ENCODE measurements around the gene CACNA1G. TPM values are rescaled to one million over a fixed set of nuclear protein-coding genes. Genes with fewer than 3 reads are reported as not detected.

CACNA1G gene
- total RNA-seq, 3 donors from 2014 or later: 0.07 to 0.32 (median 0.12) TPM

GRCh38 chr17:50570032-50570431 lies 9.5 kb downstream of the CACNA1G start:
- intact Hi-C loops (cut with DNase I, micrococcal nuclease): no loop called here
- H3K36me3 ChIP-seq (ENCODE audit: low read depth): no peaks in the 10 kb centered on the region
- no peak overlapping the region for H3K4me3 ChIP-seq
- ATAC-seq (no peak), DNase-seq (no peak)
- no peaks in the 10 kb centered on the region for H3K4me1 ChIP-seq (ENCODE audit: low read depth)
- TF ChIP-seq, protein P1, sequence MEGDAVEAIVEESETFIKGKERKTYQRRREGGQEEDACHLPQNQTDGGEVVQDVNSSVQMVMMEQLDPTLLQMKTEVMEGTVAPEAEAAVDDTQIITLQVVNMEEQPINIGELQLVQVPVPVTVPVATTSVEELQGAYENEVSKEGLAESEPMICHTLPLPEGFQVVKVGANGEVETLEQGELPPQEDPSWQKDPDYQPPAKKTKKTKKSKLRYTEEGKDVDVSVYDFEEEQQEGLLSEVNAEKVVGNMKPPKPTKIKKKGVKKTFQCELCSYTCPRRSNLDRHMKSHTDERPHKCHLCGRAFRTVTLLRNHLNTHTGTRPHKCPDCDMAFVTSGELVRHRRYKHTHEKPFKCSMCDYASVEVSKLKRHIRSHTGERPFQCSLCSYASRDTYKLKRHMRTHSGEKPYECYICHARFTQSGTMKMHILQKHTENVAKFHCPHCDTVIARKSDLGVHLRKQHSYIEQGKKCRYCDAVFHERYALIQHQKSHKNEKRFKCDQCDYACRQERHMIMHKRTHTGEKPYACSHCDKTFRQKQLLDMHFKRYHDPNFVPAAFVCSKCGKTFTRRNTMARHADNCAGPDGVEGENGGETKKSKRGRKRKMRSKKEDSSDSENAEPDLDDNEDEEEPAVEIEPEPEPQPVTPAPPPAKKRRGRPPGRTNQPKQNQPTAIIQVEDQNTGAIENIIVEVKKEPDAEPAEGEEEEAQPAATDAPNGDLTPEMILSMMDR (IDR thresholded peaks at IDR 0.05): no peak
- no peaks in the 10 kb centered on the region for H3K9me3 ChIP-seq

DNA sequence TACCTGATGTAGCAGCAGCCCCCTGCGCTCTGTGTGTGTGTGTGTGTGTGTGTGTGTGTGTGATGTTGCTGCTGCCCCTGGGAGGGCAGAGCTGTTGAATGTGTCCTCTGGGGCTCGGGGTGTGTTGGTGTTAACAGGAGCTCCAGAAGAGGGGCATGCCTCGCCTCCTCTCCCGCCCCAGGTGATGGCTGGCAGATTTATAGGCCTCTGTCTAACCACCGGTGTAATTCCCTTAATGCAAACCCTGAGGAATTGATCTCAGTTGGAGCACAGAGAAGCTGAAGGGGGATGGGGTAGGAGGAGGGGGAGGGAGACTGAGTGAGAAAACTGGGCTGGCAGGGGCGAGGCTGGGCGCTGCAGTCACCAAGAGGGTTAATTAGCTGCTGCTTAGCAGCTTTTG lies 10.0 kb downstream of the CACNA1G start:
- ATAC-seq: no peak
- no peaks in the 10 kb centered on the region for H3K36me3 ChIP-seq (ENCODE audit: low read depth)

DNA sequence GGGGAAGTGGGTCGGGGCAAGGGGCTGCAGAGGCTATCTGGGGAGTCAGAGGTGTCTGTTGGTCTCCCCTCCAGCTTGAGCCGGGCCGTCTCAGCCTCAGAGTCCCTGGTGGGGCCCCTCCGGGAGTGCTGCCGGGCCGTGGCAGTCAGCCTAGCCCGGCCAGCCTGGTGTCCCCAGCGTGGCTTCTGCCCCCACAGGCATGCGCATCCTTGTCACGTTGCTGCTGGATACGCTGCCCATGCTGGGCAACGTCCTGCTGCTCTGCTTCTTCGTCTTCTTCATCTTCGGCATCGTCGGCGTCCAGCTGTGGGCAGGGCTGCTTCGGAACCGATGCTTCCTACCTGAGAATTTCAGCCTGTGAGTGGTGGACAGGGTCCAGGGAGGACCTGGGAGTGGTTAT lies 11.2 kb downstream of the CACNA1G start:
- DNase-seq (no peak), ATAC-seq (no peak)
- Histone ChIP-seq H3K4me3 (no peak overlapping the region), H3K36me3 (ENCODE audit: low read depth) (no peaks in the 10 kb centered on the region), H3K4me1 (ENCODE audit: low read depth) (no peaks in the 10 kb centered on the region), H3K9me3 (no peaks in the 10 kb centered on the region)
- intact Hi-C loops (cut with DNase I, micrococcal nuclease): no loop called here
- TF ChIP-seq, protein P1 (IDR thresholded peaks at IDR 0.05): no peak

More for the DNA sequence above, 10.0 kb downstream of the CACNA1G start:
- no peaks in the 10 kb centered on the region for H3K9me3 ChIP-seq
- H3K4me3 ChIP-seq: no peak overlapping the region
- intact Hi-C loops (cut with DNase I, micrococcal nuclease): no loop called here
- H3K4me1 ChIP-seq (ENCODE audit: low read depth): no peaks in the 10 kb centered on the region
- DNase-seq: no peak
- TF ChIP-seq, protein P1 (IDR thresholded peaks at IDR 0.05): no peak

- ATAC-seq (no peak), DNase-seq (no peak)
- no peaks in the 10 kb centered on the region for H3K9me3 ChIP-seq
- no peaks in the 10 kb centered on the region for H3K36me3 ChIP-seq (ENCODE audit: low read depth)
- H3K4me3 ChIP-seq: no peak overlapping the region
- H3K4me1 ChIP-seq (ENCODE audit: low read depth): no peaks in the 10 kb centered on the region
- intact Hi-C loops (cut with DNase I, micrococcal nuclease): no loop called here
- TF ChIP-seq, protein P1 (IDR thresholded peaks at IDR 0.05): no peak
Observed at GRCh38 chr17:50572541-50572940, 12.0 kb downstream of the CACNA1G start.

DNA sequence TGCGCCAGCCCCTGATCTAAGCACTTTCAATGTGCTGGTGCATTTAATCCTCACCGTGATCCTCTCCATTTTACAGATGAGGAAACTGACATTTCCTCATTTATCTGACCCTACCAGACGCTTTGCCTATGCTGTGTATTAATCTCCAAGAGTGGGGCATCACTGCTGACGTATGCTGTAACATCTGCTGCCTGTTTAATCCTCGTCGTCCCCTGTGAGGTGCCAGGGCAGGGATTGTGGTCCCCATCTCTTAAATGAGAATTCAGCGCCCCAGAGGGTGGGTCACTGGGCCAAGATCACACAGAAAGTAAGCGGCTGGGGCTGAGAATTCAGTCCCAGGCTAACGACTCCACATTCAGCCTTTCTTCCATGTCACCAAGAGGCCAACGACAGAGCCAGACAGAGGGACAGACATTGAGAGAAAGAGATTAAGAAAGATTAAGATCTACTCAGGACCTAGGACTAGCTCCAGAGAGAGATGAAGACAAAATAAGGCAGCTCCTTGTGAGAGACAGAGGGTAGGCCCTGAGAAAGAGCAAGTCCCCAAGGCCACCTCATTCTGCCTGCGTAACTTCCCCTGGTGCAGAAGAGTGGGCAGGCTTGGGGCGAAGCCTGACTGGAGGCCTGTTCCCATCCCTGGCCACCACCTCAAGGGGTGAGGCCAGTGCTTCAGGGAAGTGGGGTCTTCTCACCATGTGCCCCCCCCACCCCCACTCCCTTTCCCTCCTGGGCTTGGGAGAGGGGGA lies 13.5 kb downstream of the CACNA1G start:
- TF ChIP-seq, protein P1 (IDR thresholded peaks at IDR 0.05): no peak

More for the DNA sequence above, 13.5 kb downstream of the CACNA1G start:
- Histone ChIP-seq H3K36me3 (ENCODE audit: low read depth) (no peaks in the 10 kb centered on the region), H3K4me3 (no peak overlapping the region), H3K4me1 (ENCODE audit: low read depth) (no peaks in the 10 kb centered on the region), H3K9me3 (no peaks in the 10 kb centered on the region)
- intact Hi-C loops (cut with DNase I, micrococcal nuclease): no loop called here
- DNase-seq: no peak
- ATAC-seq: no peak
